OCI-LY1 (cell line): Measurements from ENCODE around the gene CCDC85C.
A peak's percentile ranks its signal among the peaks of the same experiment; 100 is the strongest.

Experiments
- H2AFZ ChIP-seq: fragments of 200-600 bp; sonication (generic), shearing (Covaris generic); 2 replicates; pipeline ENCODE4 v1.6.0; 2014; ENCODE audit warnings: antibody characterized with exemption, mild to moderate bottlenecking, low read length
- H3F3A ChIP-seq: fragments of 200-600 bp; sonication (generic), shearing (Covaris generic); 2 replicates; pipeline ENCODE4 v1.6.0; 2014; ENCODE audit warnings: mild to moderate bottlenecking, antibody characterized with exemption, low read length, moderate library complexity; ENCODE audit not compliant: insufficient read depth
- H3K27ac ChIP-seq: fragments of 200-600 bp; sonication (generic); 2 replicates; pipeline ENCODE4 v1.5.1; 2014; ENCODE audit warnings: low read length, mixed run types, mild to moderate bottlenecking, low read depth; ENCODE audit not compliant: poor library complexity, severe bottlenecking
- H3K27me3 ChIP-seq: fragments of 200-600 bp; sonication (generic); 2 replicates; pipeline ENCODE4 v1.6.0; 2014; ENCODE audit warnings: antibody characterized with exemption, mild to moderate bottlenecking, low read length, moderate library complexity; ENCODE audit not compliant: insufficient read depth
- H3K36me3 ChIP-seq: fragments of 200-600 bp; sonication (generic); 2 replicates; pipeline ENCODE4 v1.6.1; 2014; ENCODE audit warnings: mild to moderate bottlenecking, antibody characterized with exemption, low read length, moderate library complexity, mixed read lengths; ENCODE audit not compliant: insufficient read depth
- H3K4me1 ChIP-seq: fragments of 200-600 bp; sonication (generic); 2 replicates; pipeline ENCODE4 v1.5.1; 2014; ENCODE audit warnings: mild to moderate bottlenecking, low read length, moderate library complexity; ENCODE audit not compliant: insufficient read depth, severe bottlenecking
- H3K4me2 ChIP-seq: fragments of 200-600 bp; sonication (generic), shearing (Covaris generic); 2 replicates; pipeline ENCODE4 v1.6.1; 2014; ENCODE audit warnings: low read length
- H3K4me3 ChIP-seq: fragments of 200-600 bp; sonication (generic); 2 replicates; pipeline ENCODE4 v1.5.1; 2014; ENCODE audit warnings: low read length, low read depth, mild to moderate bottlenecking, mixed read lengths; ENCODE audit not compliant: poor library complexity, severe bottlenecking
- H3K79me2 ChIP-seq: fragments of 200-600 bp; shearing (Covaris generic); 2 replicates; pipeline ENCODE4 v1.6.1; 2016; ENCODE audit warnings: mixed run types, low read length, mixed read lengths; ENCODE audit not compliant: insufficient read depth
- H3K9ac ChIP-seq: fragments of 200-600 bp; sonication (generic), shearing (Covaris generic); 2 replicates; pipeline ENCODE4 v1.6.1; 2014; ENCODE audit warnings: mild to moderate bottlenecking, low read length, mixed read lengths
- H3K9me2 ChIP-seq: fragments of 200-600 bp; sonication (generic), shearing (Covaris generic); 2 replicates; pipeline ENCODE4 v1.6.1; 2014; ENCODE audit warnings: low read depth, mild to moderate bottlenecking, low read length, mixed read lengths
- H3K9me3 ChIP-seq: fragments of 200-600 bp; shearing (Covaris generic); 2 replicates; pipeline ENCODE4 v1.6.1; 2014; ENCODE audit warnings: low read length, mixed read lengths
- H4K20me1 ChIP-seq: fragments of 200-600 bp; sonication (generic), shearing (Covaris generic); 2 replicates; pipeline ENCODE4 v1.6.0; 2016; ENCODE audit warnings: mild to moderate bottlenecking, low read length; ENCODE audit not compliant: insufficient read depth
- EZH2 ChIP-seq: fragments of 200-600 bp; sonication (generic), shearing (Covaris generic); IDR thresholded peaks from 2 replicates; pipeline ENCODE4 v1.8.0; 2017; ENCODE audit warnings: borderline replicate concordance, mixed run types, mild to moderate bottlenecking, antibody characterized with exemption, low read length, moderate library complexity, mixed read lengths
- TF ChIP-seq, protein P1 (sequence below): fragments of 200-600 bp; sonication (generic), shearing (Covaris generic); IDR thresholded peaks from 2 replicates; pipeline ENCODE4 v1.5.1; 2017; ENCODE audit warnings: mild to moderate bottlenecking, antibody characterized with exemption, low read length, moderate library complexity, mixed read lengths

Gene CCDC85C

DNA sequence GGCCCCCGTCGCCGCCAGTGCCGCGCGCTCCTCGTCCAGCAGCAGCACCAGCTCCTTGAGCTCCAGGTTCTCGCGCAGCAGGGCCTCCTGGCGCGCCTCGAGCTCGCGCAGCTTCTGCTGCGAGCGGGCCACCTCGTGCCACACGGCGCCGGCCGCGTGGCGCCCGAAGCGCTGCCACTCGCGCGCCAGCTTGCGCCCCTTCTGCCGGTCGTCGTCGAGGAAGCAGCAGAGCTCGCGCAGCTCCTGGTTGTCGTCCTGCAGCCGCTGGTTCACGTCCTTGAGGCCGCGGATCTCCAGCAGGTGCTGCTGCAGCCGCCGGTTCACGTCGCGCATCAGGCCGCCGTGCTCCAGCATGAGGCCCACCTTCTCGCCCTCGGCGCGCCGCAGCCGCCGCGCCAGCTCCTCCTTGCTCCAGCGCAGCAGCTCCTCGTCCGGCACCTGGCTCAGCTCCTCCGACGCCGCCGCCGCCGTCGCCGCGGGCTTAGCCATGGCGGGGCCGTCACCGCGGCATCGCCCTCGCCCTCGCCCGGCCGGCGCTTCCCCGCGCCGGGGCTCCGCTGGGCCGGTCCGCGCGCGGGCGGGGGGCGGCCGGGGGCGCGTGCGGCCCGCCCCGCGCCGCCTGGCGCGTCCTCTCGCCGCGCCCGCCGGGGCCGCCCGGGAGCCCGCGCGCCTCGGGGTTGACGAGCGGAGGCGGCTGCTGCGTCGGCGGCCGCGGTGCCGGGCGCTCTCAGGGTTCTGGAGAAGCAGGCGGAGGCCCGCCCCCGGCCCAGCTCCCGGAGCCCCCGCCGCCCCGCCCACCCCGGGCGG is at the start of gene CCDC85C:
TSS of gene CCDC85C (minus strand) at position 737 of the 807 bp plus-strand sequence. CDS start at position 489, 248 bp downstream.
- Histone ChIP-seq H3K79me2 (no peaks in the 10 kb centered on the region), H3F3A (no peaks in the 10 kb centered on the region), H3K36me3 (no peaks in the 10 kb centered on the region), H3K4me3 (peak within 1 kb of the TSS; percentile 73), H3K4me1 (no peaks in the 10 kb centered on the region), H4K20me1 (no peaks in the 10 kb centered on the region), H2AFZ (no peak within 1 kb of the TSS), H3K9me2 (no peaks in the 10 kb centered on the region), H3K4me2 (peak within 1 kb of the TSS; percentile 64), H3K9ac (peak within 1 kb of the TSS; percentile 72), H3K27ac (no peak within 1 kb of the TSS), H3K27me3 (no peaks in the 10 kb centered on the region), H3K9me3 (no peaks in the 10 kb centered on the region)
- TF ChIP-seq, protein P1, sequence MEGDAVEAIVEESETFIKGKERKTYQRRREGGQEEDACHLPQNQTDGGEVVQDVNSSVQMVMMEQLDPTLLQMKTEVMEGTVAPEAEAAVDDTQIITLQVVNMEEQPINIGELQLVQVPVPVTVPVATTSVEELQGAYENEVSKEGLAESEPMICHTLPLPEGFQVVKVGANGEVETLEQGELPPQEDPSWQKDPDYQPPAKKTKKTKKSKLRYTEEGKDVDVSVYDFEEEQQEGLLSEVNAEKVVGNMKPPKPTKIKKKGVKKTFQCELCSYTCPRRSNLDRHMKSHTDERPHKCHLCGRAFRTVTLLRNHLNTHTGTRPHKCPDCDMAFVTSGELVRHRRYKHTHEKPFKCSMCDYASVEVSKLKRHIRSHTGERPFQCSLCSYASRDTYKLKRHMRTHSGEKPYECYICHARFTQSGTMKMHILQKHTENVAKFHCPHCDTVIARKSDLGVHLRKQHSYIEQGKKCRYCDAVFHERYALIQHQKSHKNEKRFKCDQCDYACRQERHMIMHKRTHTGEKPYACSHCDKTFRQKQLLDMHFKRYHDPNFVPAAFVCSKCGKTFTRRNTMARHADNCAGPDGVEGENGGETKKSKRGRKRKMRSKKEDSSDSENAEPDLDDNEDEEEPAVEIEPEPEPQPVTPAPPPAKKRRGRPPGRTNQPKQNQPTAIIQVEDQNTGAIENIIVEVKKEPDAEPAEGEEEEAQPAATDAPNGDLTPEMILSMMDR: no peak
- TF ChIP-seq EZH2: no peak

DNA sequence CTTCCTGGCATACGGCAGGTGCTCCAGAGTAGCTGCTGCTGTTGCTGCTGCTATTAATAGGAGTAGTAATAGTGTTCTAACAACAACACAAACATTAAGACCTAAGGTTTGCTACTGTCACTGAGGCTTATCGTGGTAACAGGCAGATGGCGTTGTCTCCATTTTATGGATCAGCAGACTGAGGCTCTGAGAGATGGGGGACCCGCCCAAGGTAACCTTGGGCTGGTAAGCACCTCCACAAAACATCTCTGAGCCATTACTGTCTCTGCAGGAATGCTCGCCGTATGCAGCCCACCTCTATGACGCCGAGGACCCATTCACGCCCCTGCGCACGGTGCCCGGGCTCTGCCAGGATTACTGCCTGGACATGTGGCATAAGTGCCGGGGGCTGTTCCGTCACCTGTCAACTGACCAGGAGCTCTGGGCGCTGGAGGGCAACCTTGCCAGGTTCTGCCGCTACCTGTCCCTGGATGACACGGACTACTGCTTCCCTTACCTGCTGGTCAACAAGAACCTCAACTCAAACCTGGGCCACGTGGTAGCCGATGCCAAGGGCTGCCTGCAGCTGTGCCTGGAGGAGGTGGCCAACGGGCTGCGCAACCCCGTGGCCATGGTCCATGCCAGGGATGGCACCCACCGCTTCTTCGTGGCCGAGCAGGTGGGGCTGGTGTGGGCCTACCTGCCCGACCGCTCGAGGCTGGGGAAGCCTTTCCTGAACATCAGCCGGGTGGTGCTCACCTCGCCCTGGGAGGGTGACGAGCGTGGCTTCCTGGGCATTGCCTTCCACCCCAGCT is 48.1 kb upstream of the CCDC85C start:
- no peak overlapping the region for H3K9ac ChIP-seq
- TF ChIP-seq, protein P1: no peak
- no peak for TF ChIP-seq EZH2
- no peaks in the 10 kb centered on the region for H3K4me1 ChIP-seq
- H3K79me2 ChIP-seq: no peaks in the 10 kb centered on the region
- no peak overlapping the region for H3K4me2 ChIP-seq
- H3K36me3 ChIP-seq: no peaks in the 10 kb centered on the region
- H4K20me1 ChIP-seq: no peaks in the 10 kb centered on the region
- H3K27ac ChIP-seq: no peak overlapping the region
- H3K9me2 ChIP-seq: no peaks in the 10 kb centered on the region
- no peak overlapping the region for H3K4me3 ChIP-seq
- no peaks in the 10 kb centered on the region for H3F3A ChIP-seq
- H3K9me3 ChIP-seq: no peaks in the 10 kb centered on the region
- H2AFZ ChIP-seq: no peak overlapping the region
- no peaks in the 10 kb centered on the region; the same call in 1 of the 2 replicates for H3K27me3 ChIP-seq

DNA sequence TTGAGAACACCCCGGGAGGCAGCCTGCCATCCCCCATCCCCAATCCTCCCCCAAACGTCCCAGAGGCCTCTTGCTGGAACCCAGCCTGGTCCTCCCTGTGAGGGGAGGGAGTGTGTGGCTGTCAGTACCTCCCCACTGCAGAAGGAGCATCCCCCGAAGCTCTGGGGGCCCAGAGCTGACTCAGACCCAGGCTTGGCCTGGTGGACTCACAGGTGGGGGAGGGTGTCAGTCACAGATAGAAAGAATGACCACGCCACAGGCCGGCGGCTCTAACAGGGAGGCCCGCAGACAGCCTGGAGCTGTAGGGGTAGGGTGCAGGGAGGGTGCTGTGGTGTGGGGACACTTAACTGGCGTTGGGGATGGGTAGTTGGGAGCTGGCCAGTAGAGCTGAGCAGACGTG is 46.2 kb upstream of the CCDC85C start:
- Histone ChIP-seq H3K9me2 (no peaks in the 10 kb centered on the region), H4K20me1 (no peaks in the 10 kb centered on the region), H3K9ac (no peak overlapping the region), H3K4me2 (no peak overlapping the region), H3K9me3 (no peaks in the 10 kb centered on the region), H3K4me3 (no peak overlapping the region), H3F3A (no peaks in the 10 kb centered on the region), H3K79me2 (no peaks in the 10 kb centered on the region), H3K27me3 (no peaks in the 10 kb centered on the region; the same call in 1 of the 2 replicates), H3K36me3 (no peaks in the 10 kb centered on the region), H2AFZ (no peak overlapping the region), H3K27ac (no peak overlapping the region), H3K4me1 (no peaks in the 10 kb centered on the region)
- TF ChIP-seq EZH2: no peak
- TF ChIP-seq, protein P1: no peak
